ENCODE measurements around the gene PPFIBP2.

Gene PPFIBP2

GRCh38 chr11:7552666-7553065, 38.9 kb downstream of the PPFIBP2 start:
- DNase-seq = no peak

DNA sequence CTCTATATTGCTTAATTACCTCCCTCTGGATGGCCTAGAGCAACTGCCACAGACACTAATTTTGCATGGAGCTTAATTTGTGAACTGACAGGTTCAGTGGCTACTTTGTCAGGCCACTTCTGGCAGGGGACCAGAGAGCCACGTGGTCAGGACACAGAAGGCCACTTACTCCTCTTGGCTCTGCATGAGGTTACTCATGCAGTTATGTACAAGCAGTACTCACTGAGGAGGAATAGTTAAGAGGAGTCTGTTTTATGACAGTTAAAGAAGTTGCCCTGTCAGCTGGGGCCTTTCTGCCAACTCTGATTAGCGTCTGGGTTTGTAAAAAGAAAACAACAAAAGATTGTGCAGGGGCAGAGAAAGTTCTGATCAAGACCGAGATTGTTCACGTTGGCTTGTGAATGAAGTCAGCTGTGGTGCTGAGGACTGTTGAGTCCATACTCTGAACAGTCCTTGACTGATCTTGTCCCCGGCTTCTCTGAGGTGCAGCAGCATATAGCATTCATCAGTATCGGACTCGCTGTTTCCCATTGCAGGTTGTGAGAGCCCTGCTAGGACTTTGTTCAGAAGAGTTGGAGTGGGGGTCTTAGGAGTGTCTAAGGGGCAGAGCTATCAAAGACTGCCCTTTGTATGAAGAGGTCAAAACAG, 41.4 kb downstream of the PPFIBP2 start:
- no peak for DNase-seq

- DNase-seq = no peak
Observed at GRCh38 chr11:7558046-7558445, 44.2 kb downstream of the PPFIBP2 start.

- DNase-seq = no peak
Observed at GRCh38 chr11:7559398-7560283, 45.8 kb downstream of the PPFIBP2 start.

- DNase-seq = no peak
Observed at GRCh38 chr11:7561562-7561961, 47.8 kb downstream of the PPFIBP2 start.

GRCh38 chr11:7563281-7563680, 49.5 kb downstream of the PPFIBP2 start:
- no peak for DNase-seq

GRCh38 chr11:7564803-7565202, 51.0 kb downstream of the PPFIBP2 start:
- DNase-seq = no peak

DNA sequence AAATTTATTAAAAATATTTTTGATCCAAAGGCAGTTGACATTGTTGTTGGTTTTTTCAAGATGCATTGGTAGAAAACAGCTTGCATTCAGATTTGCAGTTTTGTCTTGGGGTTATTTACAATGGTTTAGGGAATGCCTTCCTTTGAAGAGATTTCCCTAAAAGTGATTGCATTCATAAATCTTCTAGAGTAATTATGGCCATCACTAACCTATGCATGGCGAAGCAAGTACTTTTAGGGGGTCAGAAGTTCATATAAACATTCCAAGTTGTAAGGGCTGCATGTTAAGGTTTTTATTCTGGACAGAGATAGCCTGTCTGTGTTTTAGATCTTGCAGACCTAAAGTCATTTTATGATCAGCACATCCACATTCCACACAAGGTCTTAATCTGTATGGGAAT, 53.5 kb downstream of the PPFIBP2 start:
- DNase-seq = no peak

GRCh38 chr11:7569044-7569443, 55.2 kb downstream of the PPFIBP2 start:
- no peak for DNase-seq

GRCh38 chr11:7570241-7570640, 56.4 kb downstream of the PPFIBP2 start:
- no peak for DNase-seq

DNA sequence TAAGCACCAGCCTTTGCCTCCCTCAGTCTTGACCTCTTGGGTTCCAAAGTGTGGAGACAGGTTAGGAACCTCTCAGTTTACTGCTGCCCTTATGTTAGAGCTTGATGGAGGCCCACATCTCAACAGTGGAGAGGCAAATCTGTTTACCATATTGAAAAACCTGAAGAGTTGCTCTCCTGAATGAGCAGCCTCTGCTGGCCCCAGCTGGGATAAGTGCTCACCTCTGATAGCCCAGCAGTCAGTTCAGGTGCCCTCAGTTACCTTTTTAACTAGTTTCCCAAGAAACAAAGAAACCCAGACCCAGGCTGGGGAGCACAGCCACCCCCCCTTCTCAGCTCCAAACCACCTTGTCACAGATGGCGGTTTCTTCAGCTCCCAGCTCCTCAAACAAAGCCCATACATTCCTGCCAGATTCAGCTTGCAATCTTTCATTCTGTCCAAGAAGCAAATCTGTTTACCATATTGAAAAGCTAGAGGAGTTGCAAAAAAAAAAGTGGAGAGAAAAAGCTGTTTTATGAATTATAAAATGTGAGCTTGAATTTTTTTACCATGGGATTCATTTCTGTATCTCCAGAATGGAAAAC, 57.2 kb downstream of the PPFIBP2 start:
- DNase-seq = no peak

DNA sequence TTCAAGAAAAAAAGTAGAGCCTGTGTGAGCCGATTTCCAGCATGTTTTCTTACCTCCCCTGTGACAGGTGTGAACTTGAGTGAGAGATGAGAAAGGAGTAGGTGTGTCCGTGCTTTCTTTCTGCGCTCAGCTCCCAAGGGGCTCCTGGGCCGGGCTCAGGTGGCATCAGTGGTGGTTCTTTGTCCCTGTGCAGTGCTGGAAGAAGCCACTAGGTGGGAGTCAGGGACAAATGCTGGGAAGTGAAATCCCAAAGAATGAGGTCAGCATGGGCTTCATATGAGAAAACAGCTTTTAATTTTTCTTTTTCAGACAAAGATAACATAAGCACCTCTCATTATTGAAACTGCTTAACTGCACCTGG, 57.8 kb downstream of the PPFIBP2 start:
- DNase-seq = peak; percentile 73

GRCh38 chr11:7572001-7572712, 58.4 kb downstream of the PPFIBP2 start:
- peak; percentile 64 for DNase-seq

DNA sequence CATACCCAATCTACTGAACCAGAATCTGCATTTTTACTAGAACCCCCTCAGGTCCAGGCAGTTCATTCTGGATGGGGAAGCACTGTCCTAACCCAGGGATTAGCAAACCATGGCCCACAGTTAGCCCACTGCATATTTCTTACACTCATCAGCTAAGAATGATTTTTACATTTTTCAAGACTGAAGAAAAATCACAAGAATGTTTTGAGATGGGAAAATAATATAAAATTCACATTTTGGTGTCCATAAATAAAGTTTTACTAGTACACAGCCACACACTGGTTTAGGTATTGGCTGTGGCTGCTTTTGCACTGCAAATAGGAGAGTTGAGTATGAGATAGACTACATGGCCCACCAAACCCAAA, 59.4 kb downstream of the PPFIBP2 start:
- DNase-seq = no peak

DNA sequence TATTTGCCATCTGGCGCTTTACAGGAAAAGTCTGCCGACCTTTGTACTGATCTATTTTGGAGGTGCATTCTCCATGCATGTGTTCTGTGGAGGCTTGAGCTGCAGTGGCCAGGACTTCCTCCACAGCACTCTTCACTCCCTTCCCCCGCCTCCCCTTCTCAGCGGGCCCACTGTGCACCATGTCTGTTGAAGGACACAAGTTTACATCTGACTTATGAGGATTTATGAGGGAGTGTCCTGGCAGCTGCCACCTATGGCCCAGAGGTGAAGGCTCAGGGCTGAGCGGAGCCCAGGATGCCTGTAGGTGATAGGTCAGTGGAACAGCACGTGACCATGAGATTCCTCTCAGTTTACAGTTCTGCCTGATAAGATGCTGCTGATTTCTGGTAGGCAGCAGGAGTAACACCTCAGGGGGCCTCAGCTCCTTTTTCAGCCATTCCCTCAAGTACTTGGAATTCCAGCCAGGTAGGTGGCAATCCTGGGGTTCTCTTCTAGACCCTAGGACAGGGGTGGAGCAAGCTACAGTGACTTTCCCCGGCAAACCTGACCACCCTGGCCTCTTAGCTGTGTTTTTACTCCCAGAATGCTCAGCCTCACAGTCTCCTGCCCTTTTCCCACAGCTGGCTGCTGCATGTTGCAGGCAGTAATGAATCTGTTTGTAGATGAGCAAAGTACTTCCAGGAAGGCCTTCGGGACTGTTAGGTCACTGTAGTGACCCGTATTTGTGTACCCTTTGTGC, 59.9 kb downstream of the PPFIBP2 start:
- DNase-seq = peak; percentile 46

DNA sequence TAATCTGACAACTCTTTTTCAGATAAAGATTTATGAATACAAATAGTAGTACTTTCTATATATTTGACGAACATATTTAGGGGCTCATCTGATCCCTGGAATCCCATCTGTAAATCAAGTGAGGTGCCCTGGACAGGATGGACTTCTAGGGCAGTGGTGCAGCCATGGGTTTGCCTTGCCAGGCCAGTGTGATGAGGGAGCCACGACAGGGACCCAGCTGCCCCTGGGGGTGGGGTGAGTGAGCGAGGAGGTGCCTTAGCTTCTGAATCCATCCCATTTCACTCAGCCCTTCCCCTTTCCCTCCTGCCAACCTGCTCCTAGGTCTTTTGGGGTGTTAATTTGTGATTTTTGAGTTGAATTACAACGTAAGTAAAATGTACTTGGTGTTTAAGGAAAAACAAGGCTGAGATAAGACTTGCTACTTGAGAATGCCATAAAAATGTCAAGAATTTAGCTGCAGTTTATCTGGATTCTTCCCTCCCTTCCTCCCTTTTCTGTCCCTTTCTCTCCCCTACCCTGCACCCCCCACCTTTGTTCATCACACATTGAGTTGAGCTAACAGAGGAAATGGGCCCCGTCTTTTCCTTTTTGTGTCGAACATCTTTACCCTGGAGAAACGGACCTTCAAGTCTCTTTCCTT, 60.8 kb downstream of the PPFIBP2 start:
- no peak for DNase-seq

DNA sequence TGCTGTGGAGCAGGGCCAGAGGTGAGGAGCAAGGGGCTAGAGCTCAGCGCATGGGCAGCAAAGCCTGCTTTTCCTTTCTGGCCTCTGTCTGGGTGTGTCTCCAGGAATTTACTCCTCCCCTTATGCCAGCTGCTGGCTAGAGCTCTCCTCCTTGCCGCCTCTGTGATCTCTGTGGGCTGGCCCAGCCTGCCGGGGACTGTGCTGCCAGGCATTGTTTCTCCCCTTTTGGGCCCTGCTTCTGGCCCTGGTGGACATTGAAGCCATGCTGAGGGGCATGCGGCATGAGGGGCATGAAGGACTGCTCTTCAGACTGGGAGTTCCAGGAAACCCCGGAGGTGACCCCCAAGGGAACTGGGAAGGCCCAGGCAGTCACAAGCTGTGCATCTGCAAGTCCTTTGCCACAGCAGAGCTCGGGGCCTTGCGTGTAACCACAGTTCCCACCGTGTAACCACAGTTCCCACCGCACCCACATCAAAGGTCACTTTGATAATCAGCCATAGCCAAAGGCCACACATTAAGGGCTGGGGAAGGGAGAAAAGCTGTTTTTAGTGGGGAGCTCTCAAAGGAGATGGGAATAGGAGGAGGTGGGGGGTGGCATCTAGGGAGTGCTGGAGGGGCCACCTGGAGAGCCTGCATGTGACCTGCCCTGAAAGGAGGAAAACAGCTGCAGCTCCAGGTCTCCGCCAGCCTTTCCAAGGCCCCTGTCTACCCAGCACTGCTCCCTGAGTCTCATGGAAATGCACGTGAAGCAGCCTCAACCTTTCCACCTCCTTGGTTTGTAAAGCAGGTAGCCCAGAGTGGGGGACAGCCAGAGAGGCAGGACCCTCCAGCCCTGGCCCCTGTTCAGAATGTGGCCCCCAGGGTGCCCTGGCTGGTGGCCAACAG, 62.3 kb downstream of the PPFIBP2 start:
- DNase-seq = peak; percentile 63

DNA sequence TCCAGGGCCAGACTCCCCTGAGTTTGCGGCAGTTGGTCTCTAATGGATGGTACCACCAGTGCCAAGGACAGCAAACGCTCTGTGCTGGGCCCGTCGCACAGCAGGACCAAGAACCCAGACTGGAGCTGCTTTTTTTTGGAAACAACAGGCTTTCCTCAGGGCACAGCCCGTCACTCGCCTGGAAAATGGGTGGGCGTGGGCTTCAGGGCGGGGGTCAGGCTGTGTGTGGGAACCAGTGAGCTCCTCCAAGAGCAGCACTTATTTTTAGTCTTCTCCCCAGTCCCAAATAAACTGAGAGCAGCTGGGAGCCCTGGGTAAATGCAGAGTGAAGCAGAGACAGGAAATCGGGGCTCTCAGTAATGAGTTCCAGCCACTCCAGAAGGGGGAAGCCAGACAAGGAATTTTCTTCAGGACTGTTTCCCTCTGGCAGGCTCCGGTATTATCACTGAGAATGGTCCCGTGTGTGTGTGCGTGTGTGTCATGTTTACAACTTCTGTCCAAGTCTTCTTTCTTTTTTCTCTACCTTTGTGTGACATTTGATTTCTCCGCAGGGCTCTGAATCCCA, 63.0 kb downstream of the PPFIBP2 start:
- DNase-seq = peak; percentile 58

GRCh38 chr11:7577291-7578190, 63.7 kb downstream of the PPFIBP2 start:
- DNase-seq = peak; percentile 60
